A549 (cell line): ENCODE data around the gene ZNF697.

Experiments used
- CHD2 ChIP-seq: fragments of 150-350 bp; IDR thresholded peaks from 2 replicates; pipeline ENCODE4 v1.6.1; 2014; ENCODE audit warnings: low read length; ENCODE audit not compliant: partially characterized antibody
- CHD4 ChIP-seq: fragments of 200-600 bp; sonication (generic); IDR thresholded peaks from 2 replicates; pipeline ENCODE4 v1.6.1; 2016; ENCODE audit warnings: antibody characterized with exemption, mild to moderate bottlenecking, borderline replicate concordance
- CTCF ChIP-seq: fragments of >200 bp; sonication (Bioruptor Twin); formaldehyde crosslinking; IDR thresholded peaks from 3 replicates; pipeline ENCODE4 v1.5.1; 2016
- EP300 ChIP-seq, 2 experiments: fragments of >200 bp; sonication (Bioruptor Twin); formaldehyde crosslinking; IDR thresholded peaks; 2 replicates in 1 of 2; 3 replicates in 1 of 2; pipeline ENCODE4 v1.6.1; 2016 to 2017
- KDM5A ChIP-seq: fragments of 200-600 bp; sonication (generic); IDR thresholded peaks from 2 replicates; pipeline ENCODE4 v1.6.1; 2016; ENCODE audit warnings: antibody characterized with exemption, mild to moderate bottlenecking
- POLR2A ChIP-seq: IDR thresholded peaks from 2 replicates; pipeline ENCODE4 v1.6.1; 2012; ENCODE audit warnings: mild to moderate bottlenecking, low read length
- RAD21 ChIP-seq, 2 experiments: fragments of >200 bp in 1 of 2; sonication (Bioruptor Twin) in 1 of 2; formaldehyde crosslinking in 1 of 2; IDR thresholded peaks in 1 of 2; conservative IDR thresholded peaks in 1 of 2; 2 replicates in 1 of 2; 3 replicates in 1 of 2; pipeline ENCODE4 v1.6.1; 2012 to 2018; ENCODE audit warnings: inconsistent platforms in 1 of 2
- REST ChIP-seq: fragments of 200-600 bp; sonication (generic); IDR thresholded peaks from 2 replicates; pipeline ENCODE4 v1.6.1; 2016; ENCODE audit warnings: antibody characterized with exemption, mild to moderate bottlenecking, moderate library complexity
- RNF2 ChIP-seq: fragments of 200-600 bp; sonication (generic); IDR thresholded peaks from 2 replicates; pipeline ENCODE4 v1.6.1; 2016; ENCODE audit warnings: low read depth, mild to moderate bottlenecking, antibody characterized with exemption, moderate library complexity, borderline replicate concordance
- ZFP36 ChIP-seq: fragments of 450-650 bp; IDR thresholded peaks from 2 replicates; pipeline ENCODE4 v1.6.1; 2014; ENCODE audit warnings: borderline replicate concordance; ENCODE audit not compliant: partially characterized antibody

- peak; percentile 83 for TF ChIP-seq REST
- TF ChIP-seq POLR2A: peak; percentile 80
- no peak for TF ChIP-seq KDM5A
- TF ChIP-seq CHD4: no peak
- no peak for TF ChIP-seq ZFP36
- no peak for TF ChIP-seq CTCF
- TF ChIP-seq EP300 (IDR thresholded peaks at IDR 0.05): no peak
- TF ChIP-seq RNF2: no peak
- peak; percentile 77 for TF ChIP-seq CHD2
- TF ChIP-seq RAD21 (conservative IDR thresholded peaks at IDR 0.05 in 1 of 2, IDR thresholded peaks at IDR 0.05 in 1 of 2): no peak
Measured at GRCh38 chr1:119647734-119648619, at the start of gene ZNF697.
